Endodermal cell (in vitro differentiated cells): ENCODE results near the gene PPIL1. TPM values are rescaled to one million over a fixed set of nuclear protein-coding genes. Genes with fewer than 3 reads are reported as not detected.

Source experiments
- DNase-seq: peaks from one replicate; pipeline ENCODE4 v3.0.0-alpha.2; 2017
- H3K27ac ChIP-seq: 2 replicates; pipeline ENCODE4 v1.5.1; 2013; ENCODE audit warnings: mild to moderate bottlenecking, low read depth, low read length, moderate library complexity
- H3K27me3 ChIP-seq: 2 replicates; pipeline ENCODE4 v1.6.1; 2013; ENCODE audit warnings: mild to moderate bottlenecking, low read length, moderate library complexity; ENCODE audit not compliant: insufficient read depth, control insufficient read depth, poor library complexity, severe bottlenecking
- H3K36me3 ChIP-seq: 2 replicates; pipeline ENCODE4 v1.7.0; 2013; ENCODE audit warnings: mild to moderate bottlenecking, low read length, moderate library complexity; ENCODE audit not compliant: control insufficient read depth, insufficient read depth
- H3K4me1 ChIP-seq: one replicate; pipeline ENCODE4 v1.7.0; 2013; ENCODE audit warnings: low read length; ENCODE audit not compliant: control insufficient read depth, insufficient read depth
- H3K4me3 ChIP-seq: 2 replicates; pipeline ENCODE4 v1.5.1; 2013; ENCODE audit warnings: mild to moderate bottlenecking, low read length, moderate library complexity
- H3K9ac ChIP-seq: 2 replicates; pipeline ENCODE4 v1.6.1; 2013; ENCODE audit warnings: mild to moderate bottlenecking, low read length, moderate library complexity; ENCODE audit not compliant: poor library complexity, severe bottlenecking; ENCODE audit errors: extremely low read depth
- H3K9me3 ChIP-seq: 2 replicates; pipeline ENCODE4 v1.6.1; 2013; ENCODE audit warnings: mild to moderate bottlenecking, low read length, moderate library complexity; ENCODE audit not compliant: control insufficient read depth
- H3K27ac Mint-ChIP-seq: 2 replicates; pipeline ENCODE4 v1.8.0; 2020; ENCODE audit warnings: mixed read lengths
- H3K27me3 Mint-ChIP-seq: 2 replicates; pipeline ENCODE4 v1.8.0; 2021; ENCODE audit warnings: mild to moderate bottlenecking, mixed read lengths; ENCODE audit not compliant: insufficient read depth
- H3K36me3 Mint-ChIP-seq: 2 replicates; pipeline ENCODE4 v1.8.0; 2020; ENCODE audit warnings: low read depth, mixed read lengths
- H3K4me1 Mint-ChIP-seq: 2 replicates; pipeline ENCODE4 v1.8.0; 2020; ENCODE audit warnings: mixed read lengths
- H3K4me3 Mint-ChIP-seq: 2 replicates; pipeline ENCODE4 v1.8.0; 2020; ENCODE audit warnings: mild to moderate bottlenecking, moderate library complexity, mixed read lengths
- H3K9me3 Mint-ChIP-seq: 2 replicates; pipeline ENCODE4 v1.8.0; 2020; ENCODE audit warnings: mild to moderate bottlenecking, mixed read lengths
- WGBS, 2 experiments: methylation state at CpG; one replicate each; pipeline versions ENCODE4 v1.1.5 to v1.1.7; 2013; ENCODE audit warnings: missing lambda C conversion rate in 2 of 2, mixed read lengths in 1 of 2; ENCODE audit not compliant: insufficient coverage in 1 of 2, insufficient read length in 1 of 2; 5-methylcytosine and 5-hydroxymethylcytosine counted together
- total RNA-seq, 2 donors: library from RNA; stranded (reverse); fragmentation: NEBNext Ultra II Directional in 1 of 2; extraction: Animal tissue kit (Norgen Biotek cat#: 25700) in 1 of 2; gene quantifications; 2 replicates in 1 of 2; 3 replicates in 1 of 2; pipeline ENCODE4 v1.2.1, GENCODE V29; 2021
- TF ChIP-seq, protein P1 (sequence below): fragments of 200-600 bp; sonication (generic); conservative IDR thresholded peaks from 2 replicates; pipeline ENCODE4 v1.5.0; 2021; ENCODE audit warnings: antibody characterized with exemption, mild to moderate bottlenecking

Gene PPIL1
- total RNA-seq, 2 donors from 2014 or later: 36.7 to 53.3 TPM

DNA sequence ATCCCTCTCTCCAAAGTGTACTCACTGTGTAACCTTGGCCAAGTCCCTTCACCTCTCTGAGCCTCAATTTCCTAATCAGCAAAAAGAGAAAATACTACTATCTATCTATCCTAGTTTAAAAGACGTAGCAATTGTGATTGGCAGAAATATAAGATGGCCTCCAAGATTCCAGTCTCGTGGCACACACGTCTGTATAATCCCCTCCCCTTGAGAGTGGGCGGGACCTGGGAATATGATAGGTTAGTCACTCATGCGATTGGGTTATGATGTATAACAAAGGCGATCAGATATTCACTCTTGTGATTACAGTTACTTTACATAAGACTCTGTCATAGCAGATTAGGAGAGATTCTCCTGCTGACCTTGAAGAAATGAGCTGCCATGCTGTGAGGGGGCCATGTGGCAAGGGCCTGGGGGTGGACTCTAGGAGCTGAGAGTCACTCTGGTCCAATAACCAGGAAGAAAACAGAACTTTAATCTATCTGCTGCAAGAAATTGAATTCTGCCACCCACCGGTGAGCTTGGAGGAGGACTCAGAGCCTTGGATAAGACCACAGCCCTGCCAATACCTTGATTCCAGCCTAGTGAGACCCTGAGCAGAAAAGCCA, 41.3 kb downstream of the PPIL1 start:
- no peak overlapping the region for H3K4me3 Mint-ChIP-seq
- TF ChIP-seq, protein P1, sequence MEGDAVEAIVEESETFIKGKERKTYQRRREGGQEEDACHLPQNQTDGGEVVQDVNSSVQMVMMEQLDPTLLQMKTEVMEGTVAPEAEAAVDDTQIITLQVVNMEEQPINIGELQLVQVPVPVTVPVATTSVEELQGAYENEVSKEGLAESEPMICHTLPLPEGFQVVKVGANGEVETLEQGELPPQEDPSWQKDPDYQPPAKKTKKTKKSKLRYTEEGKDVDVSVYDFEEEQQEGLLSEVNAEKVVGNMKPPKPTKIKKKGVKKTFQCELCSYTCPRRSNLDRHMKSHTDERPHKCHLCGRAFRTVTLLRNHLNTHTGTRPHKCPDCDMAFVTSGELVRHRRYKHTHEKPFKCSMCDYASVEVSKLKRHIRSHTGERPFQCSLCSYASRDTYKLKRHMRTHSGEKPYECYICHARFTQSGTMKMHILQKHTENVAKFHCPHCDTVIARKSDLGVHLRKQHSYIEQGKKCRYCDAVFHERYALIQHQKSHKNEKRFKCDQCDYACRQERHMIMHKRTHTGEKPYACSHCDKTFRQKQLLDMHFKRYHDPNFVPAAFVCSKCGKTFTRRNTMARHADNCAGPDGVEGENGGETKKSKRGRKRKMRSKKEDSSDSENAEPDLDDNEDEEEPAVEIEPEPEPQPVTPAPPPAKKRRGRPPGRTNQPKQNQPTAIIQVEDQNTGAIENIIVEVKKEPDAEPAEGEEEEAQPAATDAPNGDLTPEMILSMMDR: no peak
- no peak overlapping the region for H3K27ac Mint-ChIP-seq
- Histone ChIP-seq H3K4me3 (no peak overlapping the region), H3K4me1 (no peaks in the 10 kb centered on the region), H3K9me3 (no peaks in the 10 kb centered on the region), H3K36me3 (no peaks in the 10 kb centered on the region), H3K27me3 (peaks cover 36% of the 10 kb centered on the region), H3K27ac (no peak overlapping the region), H3K9ac (no peak overlapping the region)
- H3K9me3 Mint-ChIP-seq: peaks cover 5% of the 10 kb centered on the region
- peaks cover 37% of the 10 kb centered on the region for H3K27me3 Mint-ChIP-seq
- WGBS, 2 experiments: 96% methylated on average over 6 to 7 of the region's 7 CpGs
- no peaks in the 10 kb centered on the region for H3K36me3 Mint-ChIP-seq
- no peak for DNase-seq
- peaks cover 6% of the 10 kb centered on the region for H3K4me1 Mint-ChIP-seq

DNA sequence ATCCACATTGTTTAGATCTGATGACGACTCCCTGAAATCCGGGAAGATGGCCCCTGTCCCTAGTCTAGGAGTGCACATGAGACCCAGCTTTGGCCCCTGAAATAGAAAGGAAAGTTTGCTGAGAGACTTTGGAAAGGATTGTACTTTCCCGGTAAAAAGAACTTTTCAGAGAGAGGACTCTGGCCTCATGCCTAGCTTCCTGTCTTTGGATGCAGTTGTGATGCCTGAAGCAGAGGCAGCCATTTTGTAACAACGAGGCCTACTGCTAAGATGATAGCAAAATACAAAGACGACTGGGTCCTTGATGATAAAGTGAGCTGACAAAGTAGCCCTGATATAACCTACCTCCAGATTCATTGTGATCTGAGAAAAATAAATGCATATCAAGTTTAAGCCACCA, 42.3 kb downstream of the PPIL1 start:
- WGBS, 2 experiments: 93 to 94% methylated on average over 4 to 5 of the region's 5 CpGs
- no peak for DNase-seq
- H3K4me3 Mint-ChIP-seq: no peak overlapping the region
- no peak overlapping the region for H3K27ac Mint-ChIP-seq
- H3K36me3 ChIP-seq: no peaks in the 10 kb centered on the region
- H3K9me3 ChIP-seq: no peaks in the 10 kb centered on the region
- H3K4me1 Mint-ChIP-seq: peaks cover 6% of the 10 kb centered on the region
- TF ChIP-seq, protein P1: no peak
- no peak overlapping the region for H3K27ac ChIP-seq
- peaks cover 5% of the 10 kb centered on the region for H3K9me3 Mint-ChIP-seq
- no peaks in the 10 kb centered on the region for H3K36me3 Mint-ChIP-seq
- H3K4me3 ChIP-seq: no peak overlapping the region
- H3K4me1 ChIP-seq: no peaks in the 10 kb centered on the region
- H3K9ac ChIP-seq: no peak overlapping the region
- peaks cover 26% of the 10 kb centered on the region for H3K27me3 ChIP-seq
- H3K27me3 Mint-ChIP-seq: peaks cover 27% of the 10 kb centered on the region

DNA sequence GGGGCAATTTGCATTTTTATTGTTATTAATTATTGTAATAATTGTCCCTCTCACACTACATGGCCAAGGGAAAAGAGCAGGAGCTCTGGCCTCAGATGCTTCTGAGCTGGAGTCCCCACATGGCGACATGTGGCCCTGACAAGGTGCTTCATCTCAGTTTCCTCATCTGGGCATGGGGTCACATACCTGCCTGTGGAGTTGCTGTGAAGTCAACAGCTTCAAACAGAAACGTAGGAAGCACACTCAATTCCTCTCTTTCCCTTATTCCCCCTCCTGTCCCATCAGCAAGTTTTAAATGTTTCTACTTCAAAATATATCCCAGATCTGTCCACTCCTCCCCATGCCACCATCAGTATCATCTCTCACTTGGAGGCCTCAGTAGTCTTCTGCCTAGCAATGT, 44.0 kb downstream of the PPIL1 start:
- Mint-ChIP-seq H3K27me3 (peaks cover 13% of the 10 kb centered on the region), H3K4me1 (peaks cover 11% of the 10 kb centered on the region), H3K4me3 (no peak overlapping the region), H3K27ac (no peak overlapping the region), H3K36me3 (no peaks in the 10 kb centered on the region), H3K9me3 (peaks cover 5% of the 10 kb centered on the region)
- WGBS, 2 experiments: 80 to 85% methylated on average over 2 of the region's 2 CpGs
- H3K9ac ChIP-seq: no peak overlapping the region
- H3K36me3 ChIP-seq: no peaks in the 10 kb centered on the region
- no peaks in the 10 kb centered on the region for H3K4me1 ChIP-seq
- no peak overlapping the region for H3K27ac ChIP-seq
- no peak overlapping the region for H3K4me3 ChIP-seq
- no peaks in the 10 kb centered on the region for H3K9me3 ChIP-seq
- H3K27me3 ChIP-seq: peaks cover 9% of the 10 kb centered on the region
- DNase-seq: no peak
- TF ChIP-seq, protein P1: no peak
